ENCODE measurements around the gene MFF. TPM values are rescaled to one million over a fixed set of nuclear protein-coding genes. Genes with fewer than 3 reads are reported as not detected.

The MFF gene
- total and polyA plus RNA-seq, 10 of the 15 experiments (the other 5 are each of a cell fraction or from before 2014, with no cell fraction given): 19.6 to 131 (median 106) TPM

DNA sequence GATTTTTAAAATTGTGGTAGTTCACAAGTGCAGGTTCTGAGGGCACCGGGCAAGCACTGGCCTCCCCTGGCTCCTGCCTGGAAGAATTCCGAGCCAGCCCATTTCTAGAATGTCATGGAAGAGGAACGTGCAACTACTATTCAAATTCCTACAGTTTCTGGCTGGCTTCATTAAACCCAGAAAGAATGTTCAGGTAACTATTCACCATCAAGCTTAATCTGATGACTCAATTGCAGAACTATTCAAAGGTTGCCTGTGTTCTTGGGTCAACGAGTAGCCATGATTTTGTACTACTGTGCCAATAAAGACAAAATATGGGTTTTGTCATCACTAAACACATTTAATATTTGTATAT, 14.3 kb upstream of the MFF start:
- RAD21 ChIA-PET (ENCODE audit: unreplicated experiment): no interaction called here
- in situ Hi-C loops (cut with MboI): no loop called here
- Histone ChIP-seq H2AFZ (ENCODE audit: control insufficient read depth, low read depth, low read length) (no peak overlapping the region), H3K4me1 (ENCODE audit: control insufficient read depth, insufficient read depth, low read length) (peaks cover 9% of the 10 kb centered on the region; the same call in 1 of the 2 replicates), H3K27me3 (replicated peaks in 1 of 2; ENCODE audit: control insufficient read depth in 2 of 2, insufficient read depth in 2 of 2, low read length in 1 of 2) (no peaks in the 10 kb centered on the region), H3K4me3 (no peak overlapping the region), H3K27ac (ENCODE audit: control insufficient read depth, insufficient read depth) (no peak overlapping the region), H4K20me1 (ENCODE audit: control insufficient read depth, insufficient read depth) (no peaks in the 10 kb centered on the region), H3K4me2 (ENCODE audit: control insufficient read depth, insufficient read depth) (no peak overlapping the region), H3K9me3 (replicated peaks; ENCODE audit: control insufficient read depth, insufficient read depth, low read length) (no peaks in the 10 kb centered on the region), H3K36me3 (ENCODE audit: control insufficient read depth in 2 of 2, insufficient read depth in 2 of 2, low read length in 1 of 2) (no peaks in the 10 kb centered on the region), H3K79me2 (ENCODE audit: control insufficient read depth, insufficient read depth, low read length) (no peaks in the 10 kb centered on the region), H3K9ac (ENCODE audit: control insufficient read depth, insufficient read depth, low read length) (no peak overlapping the region)
- no peak for ATAC-seq
- no peak for TF ChIP-seq ZNF24 (IDR thresholded peaks at IDR 0.05)
- TF ChIP-seq HDAC6 (IDR thresholded peaks at IDR 0.05; ENCODE audit: unreplicated experiment): no peak
- TF ChIP-seq TCF7 (IDR thresholded peaks at IDR 0.05; ENCODE audit: borderline replicate concordance): no peak
- TF ChIP-seq, protein P1, sequence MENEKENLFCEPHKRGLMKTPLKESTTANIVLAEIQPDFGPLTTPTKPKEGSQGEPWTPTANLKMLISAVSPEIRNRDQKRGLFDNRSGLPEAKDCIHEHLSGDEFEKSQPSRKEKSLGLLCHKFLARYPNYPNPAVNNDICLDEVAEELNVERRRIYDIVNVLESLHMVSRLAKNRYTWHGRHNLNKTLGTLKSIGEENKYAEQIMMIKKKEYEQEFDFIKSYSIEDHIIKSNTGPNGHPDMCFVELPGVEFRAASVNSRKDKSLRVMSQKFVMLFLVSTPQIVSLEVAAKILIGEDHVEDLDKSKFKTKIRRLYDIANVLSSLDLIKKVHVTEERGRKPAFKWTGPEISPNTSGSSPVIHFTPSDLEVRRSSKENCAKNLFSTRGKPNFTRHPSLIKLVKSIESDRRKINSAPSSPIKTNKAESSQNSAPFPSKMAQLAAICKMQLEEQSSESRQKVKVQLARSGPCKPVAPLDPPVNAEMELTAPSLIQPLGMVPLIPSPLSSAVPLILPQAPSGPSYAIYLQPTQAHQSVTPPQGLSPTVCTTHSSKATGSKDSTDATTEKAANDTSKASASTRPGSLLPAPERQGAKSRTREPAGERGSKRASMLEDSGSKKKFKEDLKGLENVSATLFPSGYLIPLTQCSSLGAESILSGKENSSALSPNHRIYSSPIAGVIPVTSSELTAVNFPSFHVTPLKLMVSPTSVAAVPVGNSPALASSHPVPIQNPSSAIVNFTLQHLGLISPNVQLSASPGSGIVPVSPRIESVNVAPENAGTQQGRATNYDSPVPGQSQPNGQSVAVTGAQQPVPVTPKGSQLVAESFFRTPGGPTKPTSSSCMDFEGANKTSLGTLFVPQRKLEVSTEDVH (IDR thresholded peaks at IDR 0.05; ENCODE audit: low read depth, partially characterized antibody): no peak
- no peak for TF ChIP-seq WRNIP1 (IDR thresholded peaks at IDR 0.05; ENCODE audit: borderline replicate concordance, low read depth, low read length)
- no peak for TF ChIP-seq MTA3 (IDR thresholded peaks at IDR 0.05; ENCODE audit: borderline replicate concordance, low read length)
- no peak for TF ChIP-seq IKZF1 (conservative IDR thresholded peaks at IDR 0.05)
- TF ChIP-seq ZBED1 (IDR thresholded peaks at IDR 0.05; ENCODE audit: borderline replicate concordance): no peak
- no peak for TF ChIP-seq TCF12 (IDR thresholded peaks at IDR 0.05; ENCODE audit: low read depth, low read length)
- no peak for TF ChIP-seq BMI1 (IDR thresholded peaks at IDR 0.05; ENCODE audit: borderline replicate concordance)
- SMC1A ChIA-PET (ENCODE audit: uncharacterized antibody, unreplicated experiment): interaction anchor here (0.6 kb wide), 1 partner anchor 178 kb away, joined by 3 read pairs; no protein-coding TSS in a partner anchor
- DNase-seq (ENCODE audit: low read depth, low spot score): no peak
- CTCF ChIA-PET: no interaction called here
- no TSS peak for BruUV-seq (replicated peaks)
- intact Hi-C loops (cut with micrococcal nuclease; ENCODE audit: unreplicated experiment): no loop called here
- POLR2A ChIA-PET: no interaction called here
- no peak for FAIRE-seq
- WGBS (ENCODE audit: insufficient coverage, insufficient replicate concordance, low lambda C conversion rate, missing lambda C conversion rate): 96% methylated on average over 4 of the region's 4 CpGs
